ENCODE measurements around the gene KIAA0586.
A peak's percentile ranks its signal among the peaks of the same experiment; 100 is the strongest.
"Not testable (repeated sequence)": the region's sequence is repeated elsewhere in the genome, so short reads cannot be mapped to it uniquely, and the experiment has no call there.

Gene KIAA0586

DNA sequence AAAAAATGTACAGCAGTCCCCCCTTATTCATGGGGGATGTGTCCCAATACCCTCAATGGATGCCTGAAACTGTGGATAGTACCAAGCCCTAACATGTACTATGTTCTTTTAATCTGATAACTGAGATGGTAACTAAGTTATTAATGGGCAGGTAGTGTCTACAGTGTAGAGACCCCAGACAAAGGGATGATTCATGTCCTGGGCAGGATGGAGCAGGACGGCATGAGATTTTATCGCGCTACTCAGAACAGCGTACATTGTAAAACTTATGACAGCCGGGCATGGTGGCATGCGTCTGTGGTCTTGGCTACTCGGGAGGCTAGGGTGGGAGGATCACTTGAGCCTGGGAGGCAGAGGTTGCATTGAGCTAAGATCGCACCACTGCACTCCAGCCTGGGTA lies 37.1 kb downstream of the KIAA0586 start:
- DNase-seq: no peak

GRCh38 chr14:58465421-58465820 lies 37.9 kb downstream of the KIAA0586 start:
- DNase-seq: peak; percentile 1

GRCh38 chr14:58466459-58466858 lies 38.9 kb downstream of the KIAA0586 start:
- no peak for DNase-seq

- no peak for DNase-seq
Measured at GRCh38 chr14:58467575-58467974, 40.1 kb downstream of the KIAA0586 start.

DNA sequence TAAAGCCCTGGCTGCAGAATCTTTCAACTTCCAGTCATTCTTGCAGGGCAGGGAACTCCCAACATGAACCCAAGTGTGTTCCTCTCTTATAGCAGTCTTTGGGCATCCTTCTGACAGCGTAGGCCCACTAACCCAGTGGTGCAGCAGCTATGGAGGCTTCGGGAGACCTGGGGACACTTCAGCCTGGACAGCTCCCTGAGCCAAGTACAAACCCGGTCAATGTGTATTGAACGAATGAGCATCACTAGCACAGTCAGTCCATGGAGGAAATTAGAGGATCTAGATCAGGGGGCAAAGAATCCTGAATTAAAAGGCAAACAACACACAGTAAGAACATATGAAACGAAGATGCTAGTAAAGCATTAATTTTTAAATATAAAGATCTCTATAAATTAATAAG lies 41.8 kb downstream of the KIAA0586 start:
- DNase-seq: no peak

DNA sequence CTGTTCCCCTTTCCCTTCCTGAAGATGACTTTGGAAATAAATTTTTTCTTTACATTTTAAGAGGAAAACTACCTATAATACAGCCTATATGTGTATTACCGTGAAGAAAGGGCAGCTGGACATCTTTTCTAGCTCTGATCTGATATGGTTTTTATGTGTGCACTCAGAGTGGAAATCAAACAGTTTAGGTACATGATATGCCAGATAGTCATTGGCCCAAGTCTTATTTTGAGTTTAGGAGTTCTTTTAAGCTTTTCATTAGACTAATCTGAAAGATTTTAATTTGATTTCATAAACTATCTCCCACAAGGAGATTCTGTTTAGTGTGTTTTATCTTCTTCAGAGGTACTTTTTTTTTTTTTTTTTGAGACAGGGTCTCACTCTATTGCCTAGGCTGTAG lies 48.8 kb downstream of the KIAA0586 start:
- no peak for DNase-seq

- no peak for DNase-seq
Measured at GRCh38 chr14:58477653-58478052, 50.1 kb downstream of the KIAA0586 start.

DNA sequence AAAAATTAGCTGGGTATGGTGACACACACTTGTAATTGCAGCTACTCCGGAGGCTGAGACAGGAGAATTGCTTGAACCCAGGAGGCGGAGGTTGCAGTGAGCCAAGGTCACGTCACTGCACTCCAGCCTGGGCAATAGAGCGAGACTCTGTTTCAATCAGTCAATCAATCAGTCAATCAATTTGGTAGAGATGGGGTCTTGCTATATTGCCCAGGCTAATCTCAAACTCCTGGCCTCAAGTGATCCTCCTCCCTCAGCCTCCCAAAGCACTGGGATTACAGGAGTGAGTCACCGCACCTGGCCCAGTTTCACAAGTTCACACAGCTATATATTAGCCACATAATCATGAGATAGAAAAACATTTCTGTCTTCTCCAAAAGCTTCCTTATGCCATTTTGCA lies 50.8 kb downstream of the KIAA0586 start:
- DNase-seq: not testable (repeated sequence)

DNA sequence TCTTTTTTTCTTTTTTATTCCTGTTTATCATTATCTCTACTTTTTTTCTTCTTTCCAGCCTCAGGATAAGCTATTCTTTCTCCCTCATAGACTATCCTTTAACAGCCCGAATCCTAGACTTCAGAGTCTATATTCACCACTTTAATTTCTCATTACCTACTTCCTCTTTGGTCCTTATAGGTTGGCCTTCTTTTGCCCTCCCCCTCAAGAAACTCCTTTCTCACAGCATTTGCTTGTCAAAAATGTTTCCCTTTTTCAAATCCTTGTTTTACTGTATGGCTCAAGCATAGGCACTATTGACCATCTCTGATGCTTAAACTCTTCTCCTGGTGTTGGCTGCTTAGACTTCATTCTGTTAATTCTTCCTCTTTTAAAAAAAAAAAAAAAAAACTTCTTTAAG lies 52.5 kb downstream of the KIAA0586 start:
- no peak for DNase-seq

DNA sequence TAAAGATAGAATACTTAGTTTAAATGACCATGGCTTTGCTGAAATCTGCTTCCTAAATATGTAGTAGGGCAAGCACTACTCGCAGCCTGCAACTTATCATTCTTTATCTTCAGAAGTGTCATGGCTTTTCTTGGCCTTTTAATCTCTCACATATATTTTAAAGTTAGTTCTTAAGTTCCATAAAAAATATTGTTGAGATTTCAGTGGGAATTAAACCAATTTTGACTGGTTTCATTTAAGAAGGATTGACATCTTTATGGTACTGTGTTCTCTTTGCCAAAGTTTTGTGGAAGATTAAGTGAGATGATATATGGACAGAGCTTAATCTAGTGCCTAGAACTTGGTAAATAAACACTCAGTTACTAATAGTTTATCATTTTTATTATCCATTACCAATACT lies 56.7 kb downstream of the KIAA0586 start:
- no peak for DNase-seq

DNA sequence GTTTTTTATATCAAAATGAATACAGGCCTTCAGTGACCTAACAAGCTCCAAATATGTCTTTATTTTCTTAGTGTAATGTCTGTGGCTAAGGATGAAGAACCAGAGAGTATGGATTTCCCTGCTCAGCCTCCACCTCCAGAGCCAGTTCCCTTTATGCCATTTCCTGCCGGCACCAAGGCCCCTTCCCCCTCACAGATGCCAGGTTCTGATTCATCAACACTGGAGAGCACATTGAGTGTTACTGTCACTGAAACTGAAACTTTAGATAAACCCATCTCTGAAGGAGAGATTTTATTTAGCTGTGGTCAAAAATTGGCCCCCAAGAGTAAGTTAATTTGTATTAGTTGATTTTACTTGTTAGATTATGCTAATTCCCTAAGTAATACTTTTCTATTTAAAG lies 61.0 kb downstream of the KIAA0586 start:
- DNase-seq: peak; percentile 46

GRCh38 chr14:58491593-58491992 lies 64.1 kb downstream of the KIAA0586 start:
- peak; percentile 2 for DNase-seq

- no peak for DNase-seq
Measured at GRCh38 chr14:58492044-58492443, 64.5 kb downstream of the KIAA0586 start.

DNA sequence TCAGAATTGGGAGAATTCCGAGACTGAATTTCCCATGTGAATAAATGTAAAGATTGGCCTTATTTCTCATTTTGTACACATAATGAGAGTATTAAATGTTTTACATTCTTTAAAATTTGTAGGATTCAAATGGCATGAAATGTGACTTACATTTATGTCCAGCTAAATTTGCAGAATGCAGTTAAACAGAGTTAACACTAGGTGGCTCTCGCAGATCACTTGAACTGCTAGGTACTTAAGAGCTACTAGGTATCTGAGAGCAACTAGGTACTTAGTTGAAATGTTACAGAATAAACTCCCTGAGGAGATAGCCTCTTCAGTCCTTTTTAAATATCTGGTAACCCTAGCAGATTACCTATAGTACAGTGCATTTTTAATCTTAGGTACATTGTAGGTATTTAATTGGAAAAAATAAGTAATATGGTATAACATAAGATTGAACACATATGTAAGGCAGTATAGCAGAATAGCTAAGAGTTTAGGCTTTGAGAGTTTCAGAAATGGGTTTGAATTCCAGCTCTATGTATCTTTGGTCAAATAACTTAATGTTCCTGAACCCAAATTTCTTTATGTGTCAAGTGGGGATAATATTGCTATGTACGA lies 73.8 kb downstream of the KIAA0586 start:
- DNase-seq: peak; percentile 73

DNA sequence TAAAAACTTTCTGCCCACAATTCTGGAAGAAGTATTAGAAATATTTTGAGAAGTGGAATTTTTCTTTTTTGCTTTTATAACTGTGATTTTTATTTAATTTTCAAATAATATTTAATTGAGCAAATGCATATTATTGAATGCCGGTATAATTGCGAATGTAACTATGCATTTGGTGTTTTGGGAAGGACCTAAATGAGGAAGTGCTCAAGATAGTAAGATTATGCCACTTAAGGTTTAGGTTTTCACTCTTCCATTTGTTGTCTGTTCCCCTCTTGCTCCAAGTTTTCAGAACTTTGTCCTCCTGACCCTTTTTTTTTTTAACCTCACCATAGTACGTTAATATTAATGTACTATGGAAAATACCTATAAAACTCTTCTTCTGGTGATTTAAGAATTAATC lies 85.8 kb downstream of the KIAA0586 start:
- DNase-seq: no peak

DNA sequence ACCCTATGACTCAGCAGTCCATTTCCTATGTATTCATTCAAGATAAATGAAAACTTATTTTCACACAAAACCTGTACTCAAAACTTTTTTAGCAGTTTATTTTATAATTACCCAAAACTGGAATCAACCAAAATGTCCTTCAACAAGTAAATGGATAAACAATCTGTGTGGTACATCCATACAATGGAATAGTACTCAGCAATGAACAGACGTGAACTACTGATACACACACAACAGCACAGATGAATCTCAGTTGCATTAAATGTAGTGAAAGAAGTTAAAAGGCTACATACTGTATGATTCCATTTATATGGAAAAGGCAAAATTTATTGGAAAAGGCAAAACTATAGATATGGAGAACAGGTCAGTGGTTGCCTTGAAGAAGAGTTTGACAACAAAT lies 90.1 kb downstream of the KIAA0586 start:
- DNase-seq: no peak

- not testable (repeated sequence) for DNase-seq
Measured at GRCh38 chr14:58525691-58526090, 98.2 kb downstream of the KIAA0586 start.

DNA sequence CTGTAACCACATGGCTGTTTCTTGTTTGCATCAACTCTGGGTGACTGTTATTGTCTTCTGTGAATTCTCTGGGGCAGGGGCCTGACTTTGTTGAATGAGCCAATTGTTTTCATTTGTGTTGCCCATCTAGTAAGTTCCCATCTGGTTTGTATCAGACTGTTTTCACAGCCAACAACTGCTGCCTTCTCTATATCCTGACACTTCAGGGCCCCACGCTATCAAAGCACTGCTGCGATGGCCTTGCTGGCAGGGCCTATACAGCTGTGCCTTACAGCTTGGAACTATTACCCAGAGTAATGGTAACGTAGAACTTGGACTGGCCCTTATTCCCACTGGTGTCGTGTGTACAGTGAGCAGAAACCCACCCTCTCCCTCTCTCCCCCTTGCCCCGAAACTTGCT lies 105.9 kb downstream of the KIAA0586 start:
- peak; percentile 30 for DNase-seq

GRCh38 chr14:58535044-58535443 lies 107.5 kb downstream of the KIAA0586 start:
- peak; percentile 25 for DNase-seq

DNA sequence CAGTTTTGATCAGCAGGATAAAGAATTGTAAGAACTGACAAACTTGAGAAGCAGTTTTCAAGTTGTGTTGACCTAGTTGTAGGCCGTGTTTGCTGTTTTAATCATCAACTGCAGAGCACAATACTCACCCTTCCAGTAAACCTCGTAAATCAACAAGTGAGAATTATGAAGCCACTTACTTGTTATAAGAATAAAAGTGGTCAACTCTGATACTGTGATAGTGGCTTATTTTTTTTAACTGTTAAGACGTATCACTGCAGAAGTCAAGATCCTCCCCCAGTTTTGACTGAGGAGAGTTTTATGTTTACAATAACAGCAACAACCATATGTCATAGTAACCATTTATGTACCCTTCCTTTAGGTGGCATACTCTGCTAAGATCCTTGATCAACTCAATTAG lies 109.5 kb downstream of the KIAA0586 start:
- DNase-seq: no peak

DNA sequence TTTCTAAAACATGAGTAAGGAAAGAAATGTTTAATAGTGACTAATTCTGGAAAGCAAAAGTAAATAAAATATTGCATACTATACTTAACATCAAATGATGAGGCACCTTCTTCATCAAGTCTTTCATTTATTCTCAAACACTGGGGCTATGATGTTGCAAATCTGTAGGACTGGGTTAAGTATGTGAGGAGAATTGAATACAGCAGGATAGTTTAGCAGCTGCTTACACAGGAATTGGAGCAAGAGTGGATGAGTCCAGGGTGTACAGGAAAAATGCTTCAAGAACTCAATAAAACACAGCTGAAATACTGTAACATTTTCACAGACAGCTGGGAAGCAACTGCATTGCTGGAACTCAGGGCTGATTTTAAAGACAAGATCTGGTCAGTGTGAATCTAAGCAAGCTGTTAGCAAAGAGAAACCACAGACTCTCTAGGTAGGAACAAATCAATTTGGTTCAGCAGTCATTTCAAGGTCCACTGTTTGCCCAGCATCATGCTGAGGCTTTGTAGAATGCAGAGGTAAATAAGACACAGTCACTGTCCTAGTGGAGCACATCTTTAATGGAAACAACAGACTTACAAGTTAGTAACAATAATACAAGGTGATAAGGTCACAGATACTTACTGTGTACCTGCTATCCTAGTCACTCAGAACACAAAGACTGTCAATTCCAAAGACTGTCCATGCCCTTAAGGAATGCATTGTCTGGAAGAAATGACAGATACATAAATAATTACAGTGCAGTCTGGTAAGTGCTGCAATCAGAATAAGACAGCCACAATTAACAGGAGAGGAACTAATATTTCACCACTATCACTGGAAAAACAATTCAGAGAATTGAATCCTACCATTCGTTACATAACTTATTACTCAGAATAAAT lies 113.5 kb downstream of the KIAA0586 start:
- no peak for DNase-seq

DNA sequence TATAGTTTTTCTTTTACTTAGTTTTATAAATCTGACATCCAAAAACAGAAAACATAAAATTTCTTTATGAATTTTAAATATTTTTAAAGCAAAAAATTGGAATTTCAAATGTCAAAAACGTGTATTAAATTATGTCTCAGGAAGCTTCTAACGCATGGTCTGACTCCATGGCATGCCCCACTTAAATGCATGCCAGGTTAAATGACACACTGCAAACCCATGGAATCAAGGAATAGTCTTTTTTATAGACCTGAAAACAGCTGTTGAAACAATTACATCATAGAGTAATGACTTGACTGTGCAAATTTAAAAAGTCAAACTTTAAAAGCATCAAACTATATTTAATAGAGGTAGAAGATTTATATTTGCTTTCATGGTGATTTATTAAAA lies 114.1 kb downstream of the KIAA0586 start:
- DNase-seq: no peak

DNA sequence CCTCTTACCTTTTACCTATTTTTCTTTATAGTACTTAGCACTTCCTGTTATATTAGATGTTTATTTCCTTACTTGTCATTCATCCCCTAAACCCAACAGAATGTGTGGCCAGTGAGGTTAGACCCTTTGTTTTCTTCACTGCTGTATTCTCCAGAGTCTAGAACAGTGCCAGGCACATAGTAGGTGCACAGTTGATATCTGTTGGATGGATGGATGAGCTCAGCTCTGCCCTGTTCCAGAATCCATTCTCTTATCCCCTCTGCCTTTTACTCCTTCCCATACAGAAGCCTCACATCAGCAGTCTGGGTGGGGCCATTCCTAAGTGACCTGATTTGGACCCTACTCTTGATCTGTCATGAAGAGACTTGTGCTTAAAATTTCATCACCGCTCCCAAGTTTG lies 115.7 kb downstream of the KIAA0586 start:
- DNase-seq: no peak

DNA sequence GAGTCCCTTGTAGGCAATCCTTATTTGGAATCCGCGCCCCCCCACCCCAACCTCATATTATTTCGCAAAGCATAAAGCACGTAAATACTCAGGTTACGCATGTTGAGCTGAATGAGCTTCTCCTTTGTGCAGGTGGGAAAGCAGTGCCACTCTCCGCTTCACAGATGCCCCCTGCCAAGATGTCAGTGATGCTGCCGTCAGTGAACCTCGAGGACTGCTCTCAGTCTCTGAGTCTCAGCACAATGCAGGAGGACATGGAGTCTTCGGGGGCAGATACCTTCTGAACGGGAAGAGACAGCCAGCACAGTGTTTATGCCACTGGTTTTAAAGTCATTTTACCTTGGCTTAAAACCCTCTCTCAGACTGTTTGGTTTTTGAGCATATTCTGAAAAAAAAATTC lies 120.1 kb downstream of the KIAA0586 start:
- DNase-seq: no peak

All from fibroblast of skin of abdomen (primary cell).